ENCODE measurements around the gene TRIM8. TPM values are rescaled to one million over a fixed set of nuclear protein-coding genes. Genes with fewer than 3 reads are reported as not detected.
A peak's percentile ranks its signal among the peaks of the same experiment; 100 is the strongest.

Gene TRIM8
- total RNA-seq, 1 donor from 2014 or later: 182 TPM

DNA sequence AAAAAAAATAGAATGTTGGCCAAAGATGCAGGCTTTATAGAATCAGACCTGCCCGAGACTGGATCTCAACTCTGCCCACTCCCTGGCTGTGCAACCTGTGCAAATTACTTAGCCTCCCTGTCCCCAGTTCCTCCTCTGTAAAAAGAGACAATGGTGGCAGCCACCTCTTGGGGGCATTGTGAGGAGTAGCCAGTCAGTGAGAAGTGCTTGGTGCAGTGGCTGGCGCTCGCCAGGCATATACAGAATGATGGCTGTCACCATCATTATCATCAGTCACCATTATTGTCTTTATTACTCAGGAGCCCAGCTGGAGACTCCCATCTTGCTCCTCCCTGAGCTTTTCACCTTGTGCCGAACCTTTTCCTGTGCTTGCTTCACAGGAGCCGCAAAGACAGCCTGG lies 29.4 kb upstream of the TRIM8 start:
- TF ChIP-seq, protein P1, sequence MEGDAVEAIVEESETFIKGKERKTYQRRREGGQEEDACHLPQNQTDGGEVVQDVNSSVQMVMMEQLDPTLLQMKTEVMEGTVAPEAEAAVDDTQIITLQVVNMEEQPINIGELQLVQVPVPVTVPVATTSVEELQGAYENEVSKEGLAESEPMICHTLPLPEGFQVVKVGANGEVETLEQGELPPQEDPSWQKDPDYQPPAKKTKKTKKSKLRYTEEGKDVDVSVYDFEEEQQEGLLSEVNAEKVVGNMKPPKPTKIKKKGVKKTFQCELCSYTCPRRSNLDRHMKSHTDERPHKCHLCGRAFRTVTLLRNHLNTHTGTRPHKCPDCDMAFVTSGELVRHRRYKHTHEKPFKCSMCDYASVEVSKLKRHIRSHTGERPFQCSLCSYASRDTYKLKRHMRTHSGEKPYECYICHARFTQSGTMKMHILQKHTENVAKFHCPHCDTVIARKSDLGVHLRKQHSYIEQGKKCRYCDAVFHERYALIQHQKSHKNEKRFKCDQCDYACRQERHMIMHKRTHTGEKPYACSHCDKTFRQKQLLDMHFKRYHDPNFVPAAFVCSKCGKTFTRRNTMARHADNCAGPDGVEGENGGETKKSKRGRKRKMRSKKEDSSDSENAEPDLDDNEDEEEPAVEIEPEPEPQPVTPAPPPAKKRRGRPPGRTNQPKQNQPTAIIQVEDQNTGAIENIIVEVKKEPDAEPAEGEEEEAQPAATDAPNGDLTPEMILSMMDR (conservative IDR thresholded peaks at IDR 0.05; ENCODE audit: low read depth, low read length): no peak
- no peak for DNase-seq (ENCODE audit: low read depth)
- no peak overlapping the region for H3K4me3 ChIP-seq (ENCODE audit: low read depth, low read length)

GRCh38 chr10:102615361-102615760 lies 28.9 kb upstream of the TRIM8 start:
- TF ChIP-seq, protein P1 (conservative IDR thresholded peaks at IDR 0.05; ENCODE audit: low read depth, low read length): peak; percentile 55
- no peak overlapping the region for H3K4me3 ChIP-seq (ENCODE audit: low read depth, low read length)
- no peak for DNase-seq (ENCODE audit: low read depth)

- no peak overlapping the region for H3K4me3 ChIP-seq (ENCODE audit: low read depth, low read length)
- TF ChIP-seq, protein P1 (conservative IDR thresholded peaks at IDR 0.05; ENCODE audit: low read depth, low read length): no peak
- no peak for DNase-seq (ENCODE audit: low read depth)
Observed at GRCh38 chr10:102616066-102616770, 28.1 kb upstream of the TRIM8 start.

GRCh38 chr10:102617041-102617440 lies 27.2 kb upstream of the TRIM8 start:
- TF ChIP-seq, protein P1 (conservative IDR thresholded peaks at IDR 0.05; ENCODE audit: low read depth, low read length): no peak
- DNase-seq (ENCODE audit: low read depth): no peak
- no peak overlapping the region for H3K4me3 ChIP-seq (ENCODE audit: low read depth, low read length)

GRCh38 chr10:102617816-102618215 lies 26.5 kb upstream of the TRIM8 start:
- TF ChIP-seq, protein P1 (conservative IDR thresholded peaks at IDR 0.05; ENCODE audit: low read depth, low read length): no peak
- no peak for DNase-seq (ENCODE audit: low read depth)
- no peak overlapping the region for H3K4me3 ChIP-seq (ENCODE audit: low read depth, low read length)

GRCh38 chr10:102619281-102619981 lies 24.8 kb upstream of the TRIM8 start:
- DNase-seq (ENCODE audit: low read depth): no peak
- TF ChIP-seq, protein P1 (conservative IDR thresholded peaks at IDR 0.05; ENCODE audit: low read depth, low read length): no peak
- H3K4me3 ChIP-seq (ENCODE audit: low read depth, low read length): no peak overlapping the region

All from epithelial cell of proximal tubule (primary cell).